Measurements from ENCODE around the gene DISP3. TPM values are rescaled to one million over a fixed set of nuclear protein-coding genes. Genes with fewer than 3 reads are reported as not detected.

Gene DISP3
- total RNA-seq, 3 donors from 2014 or later (not counting 1 experiment from before 2014, with no cell fraction given) = 0.24 to 0.68 (median 0.60) TPM

DNA sequence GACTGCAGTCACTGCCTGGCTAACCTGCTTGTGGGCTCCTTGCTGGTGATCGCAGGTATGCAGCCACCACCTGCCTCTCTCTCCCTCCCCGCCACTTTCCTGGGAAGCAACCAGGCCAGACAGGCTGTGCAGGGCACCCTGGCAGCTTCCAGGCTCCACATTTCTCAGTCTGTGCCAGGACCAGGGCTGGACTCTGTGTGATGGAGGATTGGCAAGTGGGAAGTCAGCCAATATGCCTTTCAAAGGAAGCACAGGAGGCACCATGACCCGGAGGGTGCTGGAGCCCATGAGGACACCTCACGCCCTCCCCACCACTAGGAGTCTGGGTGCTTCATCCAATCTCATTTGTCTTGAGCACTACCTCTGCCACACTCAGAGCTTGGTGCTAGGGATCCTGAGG is 15.8 kb upstream of the DISP3 start:
- Histone ChIP-seq H3K9me3 (ENCODE audit: control insufficient read depth, insufficient read depth, low read length) (no peaks in the 10 kb centered on the region), H3K4me1 (ENCODE audit: control insufficient read depth, insufficient read depth, low read length) (no peaks in the 10 kb centered on the region), H3K27me3 (ENCODE audit: control insufficient read depth, insufficient read depth, low read length) (no peaks in the 10 kb centered on the region), H3K36me3 (ENCODE audit: control insufficient read depth, insufficient read depth, low read length) (no peaks in the 10 kb centered on the region), H3K27ac (ENCODE audit: low read length) (no peak overlapping the region), H3K4me3 (ENCODE audit: low read length) (no peak overlapping the region)
- WGBS (ENCODE audit: insufficient coverage) = 70% methylated on average over 4 of the region's 4 CpGs
- H3K27ac Mint-ChIP-seq = no peak overlapping the region
- ATAC-seq (no peak), DNase-seq (no peak)
- TF ChIP-seq, protein P1, sequence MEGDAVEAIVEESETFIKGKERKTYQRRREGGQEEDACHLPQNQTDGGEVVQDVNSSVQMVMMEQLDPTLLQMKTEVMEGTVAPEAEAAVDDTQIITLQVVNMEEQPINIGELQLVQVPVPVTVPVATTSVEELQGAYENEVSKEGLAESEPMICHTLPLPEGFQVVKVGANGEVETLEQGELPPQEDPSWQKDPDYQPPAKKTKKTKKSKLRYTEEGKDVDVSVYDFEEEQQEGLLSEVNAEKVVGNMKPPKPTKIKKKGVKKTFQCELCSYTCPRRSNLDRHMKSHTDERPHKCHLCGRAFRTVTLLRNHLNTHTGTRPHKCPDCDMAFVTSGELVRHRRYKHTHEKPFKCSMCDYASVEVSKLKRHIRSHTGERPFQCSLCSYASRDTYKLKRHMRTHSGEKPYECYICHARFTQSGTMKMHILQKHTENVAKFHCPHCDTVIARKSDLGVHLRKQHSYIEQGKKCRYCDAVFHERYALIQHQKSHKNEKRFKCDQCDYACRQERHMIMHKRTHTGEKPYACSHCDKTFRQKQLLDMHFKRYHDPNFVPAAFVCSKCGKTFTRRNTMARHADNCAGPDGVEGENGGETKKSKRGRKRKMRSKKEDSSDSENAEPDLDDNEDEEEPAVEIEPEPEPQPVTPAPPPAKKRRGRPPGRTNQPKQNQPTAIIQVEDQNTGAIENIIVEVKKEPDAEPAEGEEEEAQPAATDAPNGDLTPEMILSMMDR (IDR thresholded peaks at IDR 0.05) = no peak
- H3K36me3 Mint-ChIP-seq = no peaks in the 10 kb centered on the region
- H3K4me3 Mint-ChIP-seq = no peak overlapping the region
- intact Hi-C loops (cut with micrococcal nuclease) = no loop called here
- no peaks in the 10 kb centered on the region for H3K4me1 Mint-ChIP-seq
- no peaks in the 10 kb centered on the region for H3K9me3 Mint-ChIP-seq
- peaks cover 11 to 20% of the 10 kb centered on the region in 2 donors for H3K27me3 Mint-ChIP-seq (ENCODE audit: low read depth in 2 of 2)

DNA sequence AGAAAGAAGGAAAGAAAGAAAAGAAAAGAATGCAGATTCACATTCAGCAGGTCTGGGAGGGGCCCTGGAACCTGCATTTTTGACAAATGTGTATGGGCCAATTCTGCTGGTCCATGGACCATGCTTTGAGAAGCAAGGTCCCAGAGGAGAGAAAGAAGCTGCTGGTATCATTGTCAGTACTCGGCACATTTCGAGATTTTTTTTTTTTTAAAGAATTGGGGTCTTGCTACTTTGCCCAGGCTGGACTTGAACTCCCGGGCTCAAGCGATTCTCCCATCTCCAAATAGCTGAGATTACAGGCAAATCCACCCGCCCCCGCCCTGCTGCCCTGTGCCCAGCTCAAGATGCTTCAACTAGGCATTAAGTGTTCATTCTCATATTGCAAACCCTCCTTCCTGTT is 13.6 kb upstream of the DISP3 start:
- peaks cover 10 to 26% of the 10 kb centered on the region in 2 donors for H3K27me3 Mint-ChIP-seq (ENCODE audit: low read depth in 2 of 2)

DNA sequence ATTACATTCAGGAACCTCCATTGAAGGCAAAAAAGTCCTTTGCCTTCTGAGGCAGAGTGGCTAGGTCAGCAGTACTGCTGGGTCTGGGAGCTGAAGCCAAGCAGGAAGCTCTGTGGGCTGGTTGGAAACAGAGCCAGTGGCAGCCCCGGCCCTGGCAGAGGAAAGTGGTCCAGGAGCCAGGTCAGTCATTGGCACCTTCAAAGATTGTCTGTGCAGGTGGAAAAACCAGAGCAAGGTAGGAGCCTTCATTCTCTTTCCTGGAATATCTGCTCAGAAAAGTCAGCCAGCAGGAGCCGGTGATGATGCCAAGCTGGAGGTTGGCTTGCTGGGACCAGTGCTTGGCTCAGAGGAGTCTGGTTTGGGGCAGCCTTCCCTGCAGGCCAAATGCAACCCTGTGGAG is 12.5 kb upstream of the DISP3 start:
- no peaks in the 10 kb centered on the region for H3K4me1 Mint-ChIP-seq
- peaks cover 15 to 34% of the 10 kb centered on the region in 2 donors for H3K27me3 Mint-ChIP-seq (ENCODE audit: low read depth in 2 of 2)
- Histone ChIP-seq H3K36me3 (ENCODE audit: control insufficient read depth, insufficient read depth, low read length) (no peaks in the 10 kb centered on the region), H3K27ac (ENCODE audit: low read length) (no peak overlapping the region), H3K4me1 (ENCODE audit: control insufficient read depth, insufficient read depth, low read length) (no peaks in the 10 kb centered on the region), H3K4me3 (ENCODE audit: low read length) (no peak overlapping the region), H3K9me3 (ENCODE audit: control insufficient read depth, insufficient read depth, low read length) (no peaks in the 10 kb centered on the region), H3K27me3 (ENCODE audit: control insufficient read depth, insufficient read depth, low read length) (no peaks in the 10 kb centered on the region)
- H3K27ac Mint-ChIP-seq = no peak overlapping the region
- DNase-seq (no peak), ATAC-seq (no peak)
- WGBS (ENCODE audit: insufficient coverage) = 77% methylated on average over 2 of the region's 2 CpGs
- intact Hi-C loops (cut with micrococcal nuclease) = no loop called here
- H3K9me3 Mint-ChIP-seq = no peaks in the 10 kb centered on the region
- TF ChIP-seq, protein P1 (IDR thresholded peaks at IDR 0.05) = no peak
- H3K4me3 Mint-ChIP-seq = no peak overlapping the region
- H3K36me3 Mint-ChIP-seq = no peaks in the 10 kb centered on the region

More for the DNA sequence above, 13.6 kb upstream of the DISP3 start:
- Histone ChIP-seq H3K4me3 (ENCODE audit: low read length) (no peak overlapping the region), H3K4me1 (ENCODE audit: control insufficient read depth, insufficient read depth, low read length) (no peaks in the 10 kb centered on the region), H3K9me3 (ENCODE audit: control insufficient read depth, insufficient read depth, low read length) (no peaks in the 10 kb centered on the region), H3K27ac (ENCODE audit: low read length) (no peak overlapping the region), H3K36me3 (ENCODE audit: control insufficient read depth, insufficient read depth, low read length) (no peaks in the 10 kb centered on the region), H3K27me3 (ENCODE audit: control insufficient read depth, insufficient read depth, low read length) (no peaks in the 10 kb centered on the region)
- TF ChIP-seq, protein P1 (IDR thresholded peaks at IDR 0.05) = no peak
- no peaks in the 10 kb centered on the region for H3K36me3 Mint-ChIP-seq
- DNase-seq (no peak), ATAC-seq (no peak)
- intact Hi-C loops (cut with micrococcal nuclease) = no loop called here
- 80% methylated on average over 6 of the region's 6 CpGs for WGBS (ENCODE audit: insufficient coverage)
- no peak overlapping the region for H3K27ac Mint-ChIP-seq
- H3K4me1 Mint-ChIP-seq = no peaks in the 10 kb centered on the region
- H3K9me3 Mint-ChIP-seq = no peaks in the 10 kb centered on the region
- H3K4me3 Mint-ChIP-seq = no peak overlapping the region

DNA sequence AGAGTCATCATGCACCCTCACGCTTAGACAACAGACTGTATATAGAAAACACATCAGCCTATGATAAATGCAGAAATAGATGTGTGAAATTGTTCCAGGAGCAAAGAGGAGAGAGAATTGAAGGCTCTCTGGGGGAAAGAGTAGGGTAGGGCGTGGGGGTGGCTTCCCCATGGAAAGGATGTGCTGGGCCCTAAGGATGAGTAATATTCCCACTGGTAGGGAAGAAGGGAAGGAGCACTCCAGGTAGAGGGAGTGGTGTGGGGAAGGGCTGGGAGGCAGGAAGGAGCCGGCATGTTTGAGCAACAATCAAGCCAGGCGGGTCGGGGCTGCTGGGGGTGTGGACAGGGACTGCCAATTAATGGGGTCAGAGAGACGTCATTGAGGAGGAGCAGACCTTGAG is 10.1 kb upstream of the DISP3 start:
- peaks cover 0 to 5% of the 10 kb centered on the region in 2 donors for H3K4me1 Mint-ChIP-seq
- TF ChIP-seq, protein P1 (IDR thresholded peaks at IDR 0.05) = no peak
- no peak overlapping the region for H3K27ac ChIP-seq (ENCODE audit: low read length)
- no peaks in the 10 kb centered on the region for H3K36me3 ChIP-seq (ENCODE audit: control insufficient read depth, insufficient read depth, low read length)
- DNase-seq (no peak), ATAC-seq (no peak)
- H3K4me1 ChIP-seq (ENCODE audit: control insufficient read depth, insufficient read depth, low read length) = no peaks in the 10 kb centered on the region
- intact Hi-C loops (cut with micrococcal nuclease) = no loop called here
- 57% methylated on average over 5 of the region's 6 CpGs for WGBS (ENCODE audit: insufficient coverage)
- no peak overlapping the region for H3K4me3 ChIP-seq (ENCODE audit: low read length)
- H3K27me3 Mint-ChIP-seq (ENCODE audit: low read depth in 2 of 2) = peaks cover 16 to 21% of the 10 kb centered on the region in 2 donors
- no peak overlapping the region for H3K27ac Mint-ChIP-seq
- H3K27me3 ChIP-seq (ENCODE audit: control insufficient read depth, insufficient read depth, low read length) = no peaks in the 10 kb centered on the region
- no peaks in the 10 kb centered on the region for H3K36me3 Mint-ChIP-seq
- H3K9me3 Mint-ChIP-seq = no peaks in the 10 kb centered on the region
- H3K4me3 Mint-ChIP-seq = no peak overlapping the region
- no peaks in the 10 kb centered on the region for H3K9me3 ChIP-seq (ENCODE audit: control insufficient read depth, insufficient read depth, low read length)

Measured in natural killer cell (primary cell).